ENCODE results near the gene NACA.
"Not testable (repeated sequence)": the region's sequence is repeated elsewhere in the genome, so short reads cannot be mapped to it uniquely, and the experiment has no call there.

NACA gene

DNA sequence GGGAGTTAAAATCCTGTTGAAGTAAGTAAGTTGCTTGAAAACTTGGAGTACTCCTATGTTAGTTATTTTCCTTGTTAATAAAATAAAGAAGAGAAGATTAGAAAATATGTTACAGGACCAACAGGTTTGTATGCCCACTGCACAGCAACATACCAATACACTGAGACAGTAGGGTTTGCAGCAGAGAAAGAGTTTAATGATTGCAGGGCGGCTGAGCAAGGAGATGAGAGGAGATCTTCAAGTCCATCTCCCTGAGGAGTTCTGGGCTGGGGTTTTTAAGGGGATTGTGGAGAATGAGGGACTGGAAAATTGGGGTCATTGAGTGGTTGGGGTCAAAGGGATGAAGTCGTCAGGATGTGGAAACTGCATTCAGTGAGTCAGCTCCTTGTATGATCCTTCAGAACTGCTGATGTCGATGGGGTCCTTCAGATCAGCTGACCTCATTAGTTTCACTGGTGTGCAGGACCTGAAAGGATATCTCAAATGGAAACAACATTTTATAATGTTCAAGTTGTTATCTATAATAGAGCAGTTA lies 33.7 kb upstream of the NACA start:
- no peaks in the 10 kb centered on the region for H3K4me1 ChIP-seq (ENCODE audit: low read length)
- no peak for DNase-seq
- H3K4me3 ChIP-seq (ENCODE audit: low read length) = no peak overlapping the region
- H4K20me1 ChIP-seq (ENCODE audit: insufficient read depth, low read length) = no peaks in the 10 kb centered on the region
- no peak for TF ChIP-seq EZH2phosphoT487 (IDR thresholded peaks at IDR 0.05; ENCODE audit: low read length)
- no peak for TF ChIP-seq EZH2 (optimal IDR thresholded peaks at IDR 0.05; ENCODE audit: low read depth, low read length)
- TF ChIP-seq CTCF (IDR thresholded peaks at IDR 0.05; ENCODE audit: low read length) = no peak
- H3K79me2 ChIP-seq (ENCODE audit: low read length) = no peaks in the 10 kb centered on the region
- no peaks in the 10 kb centered on the region for H3K9me3 ChIP-seq (replicated peaks; ENCODE audit: insufficient read depth, low read length)
- no peaks in the 10 kb centered on the region for H3K9me2 ChIP-seq (replicated peaks; ENCODE audit: insufficient read depth, low read length)
- H3K36me3 ChIP-seq (replicated peaks; ENCODE audit: insufficient read depth, low read length) = no peaks in the 10 kb centered on the region
- H3K4me2 ChIP-seq (ENCODE audit: low read depth, low read length) = no peak overlapping the region
- H2AFZ ChIP-seq (ENCODE audit: low read length) = no peak overlapping the region
- no peak overlapping the region for H3K27ac ChIP-seq (ENCODE audit: low read length)
- H3F3A ChIP-seq (ENCODE audit: insufficient read depth, low read length) = no peaks in the 10 kb centered on the region
- H3K9ac ChIP-seq (ENCODE audit: low read length) = no peak overlapping the region
- no peaks in the 10 kb centered on the region for H3K27me3 ChIP-seq (replicated peaks; ENCODE audit: insufficient read depth, low read length)

DNA sequence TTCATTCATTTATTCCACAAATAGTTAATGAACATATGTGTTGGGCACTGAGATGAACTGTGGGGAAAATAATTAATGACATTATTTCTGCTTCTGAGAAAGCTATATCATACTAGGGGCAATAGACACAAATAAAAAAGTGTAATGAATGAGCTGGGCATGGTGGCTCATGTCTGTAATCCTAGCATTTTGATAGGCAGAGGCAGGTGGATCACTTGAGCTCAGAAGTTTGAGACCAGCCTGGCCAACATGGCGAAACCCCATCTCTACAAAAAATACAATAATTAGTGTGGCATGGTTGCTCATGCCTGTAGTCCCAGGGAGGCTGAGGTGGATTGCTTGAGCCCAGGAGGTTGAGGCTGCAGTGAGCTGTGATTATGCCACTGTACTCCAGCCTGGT lies 32.9 kb upstream of the NACA start:
- H3K27ac ChIP-seq (ENCODE audit: low read length); H3K9ac ChIP-seq (ENCODE audit: low read length); H3K4me3 ChIP-seq (ENCODE audit: low read length); H3K79me2 ChIP-seq (ENCODE audit: low read length); H2AFZ ChIP-seq (ENCODE audit: low read length); H3K36me3 ChIP-seq (replicated peaks; ENCODE audit: insufficient read depth, low read length); H3K27me3 ChIP-seq (replicated peaks; ENCODE audit: insufficient read depth, low read length); H3K4me1 ChIP-seq (ENCODE audit: low read length); H3F3A ChIP-seq (ENCODE audit: insufficient read depth, low read length); H4K20me1 ChIP-seq (ENCODE audit: insufficient read depth, low read length); DNase-seq; H3K9me2 ChIP-seq (replicated peaks; ENCODE audit: insufficient read depth, low read length); H3K9me3 ChIP-seq (replicated peaks; ENCODE audit: insufficient read depth, low read length); H3K4me2 ChIP-seq (ENCODE audit: low read depth, low read length): not testable (repeated sequence)

DNA sequence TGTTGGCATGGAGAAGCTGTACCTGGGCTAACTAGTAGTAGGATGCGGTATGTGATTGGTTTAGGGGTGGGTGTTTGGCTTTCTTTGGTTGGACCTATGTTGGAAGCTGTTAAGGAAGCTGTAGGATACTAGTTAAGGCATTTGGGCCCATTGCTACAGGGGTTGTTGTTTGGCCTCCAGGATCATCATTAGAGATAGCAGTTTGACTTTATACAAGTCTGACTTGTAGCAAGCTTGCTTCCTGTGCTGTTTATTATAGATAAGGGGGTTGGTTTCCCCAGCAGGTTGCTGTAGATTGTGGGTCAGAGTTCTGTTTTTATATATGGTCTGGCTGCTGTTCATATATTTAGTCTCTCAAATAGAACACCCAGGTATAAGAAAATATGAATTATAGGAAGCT lies 28.5 kb upstream of the NACA start:
- H3K9me3 ChIP-seq (replicated peaks; ENCODE audit: insufficient read depth, low read length) = no peaks in the 10 kb centered on the region
- no peak overlapping the region for H3K4me3 ChIP-seq (ENCODE audit: low read length)
- no peak for TF ChIP-seq EZH2 (optimal IDR thresholded peaks at IDR 0.05; ENCODE audit: low read depth, low read length)
- TF ChIP-seq EZH2phosphoT487 (IDR thresholded peaks at IDR 0.05; ENCODE audit: low read length) = no peak
- TF ChIP-seq CTCF (IDR thresholded peaks at IDR 0.05; ENCODE audit: low read length) = no peak
- no peaks in the 10 kb centered on the region for H3K9me2 ChIP-seq (replicated peaks; ENCODE audit: insufficient read depth, low read length)
- DNase-seq = no peak
- no peaks in the 10 kb centered on the region for H4K20me1 ChIP-seq (ENCODE audit: insufficient read depth, low read length)
- no peak overlapping the region for H2AFZ ChIP-seq (ENCODE audit: low read length)
- H3K36me3 ChIP-seq (replicated peaks; ENCODE audit: insufficient read depth, low read length) = no peaks in the 10 kb centered on the region
- H3K27ac ChIP-seq (ENCODE audit: low read length) = no peak overlapping the region
- H3K4me1 ChIP-seq (ENCODE audit: low read length) = peaks cover 16% of the 10 kb centered on the region
- no peak overlapping the region for H3K9ac ChIP-seq (ENCODE audit: low read length)
- H3K4me2 ChIP-seq (ENCODE audit: low read depth, low read length) = no peak overlapping the region
- H3F3A ChIP-seq (ENCODE audit: insufficient read depth, low read length) = peaks cover 22% of the 10 kb centered on the region
- H3K79me2 ChIP-seq (ENCODE audit: low read length) = peaks cover 26% of the 10 kb centered on the region
- no peaks in the 10 kb centered on the region for H3K27me3 ChIP-seq (replicated peaks; ENCODE audit: insufficient read depth, low read length)

DNA sequence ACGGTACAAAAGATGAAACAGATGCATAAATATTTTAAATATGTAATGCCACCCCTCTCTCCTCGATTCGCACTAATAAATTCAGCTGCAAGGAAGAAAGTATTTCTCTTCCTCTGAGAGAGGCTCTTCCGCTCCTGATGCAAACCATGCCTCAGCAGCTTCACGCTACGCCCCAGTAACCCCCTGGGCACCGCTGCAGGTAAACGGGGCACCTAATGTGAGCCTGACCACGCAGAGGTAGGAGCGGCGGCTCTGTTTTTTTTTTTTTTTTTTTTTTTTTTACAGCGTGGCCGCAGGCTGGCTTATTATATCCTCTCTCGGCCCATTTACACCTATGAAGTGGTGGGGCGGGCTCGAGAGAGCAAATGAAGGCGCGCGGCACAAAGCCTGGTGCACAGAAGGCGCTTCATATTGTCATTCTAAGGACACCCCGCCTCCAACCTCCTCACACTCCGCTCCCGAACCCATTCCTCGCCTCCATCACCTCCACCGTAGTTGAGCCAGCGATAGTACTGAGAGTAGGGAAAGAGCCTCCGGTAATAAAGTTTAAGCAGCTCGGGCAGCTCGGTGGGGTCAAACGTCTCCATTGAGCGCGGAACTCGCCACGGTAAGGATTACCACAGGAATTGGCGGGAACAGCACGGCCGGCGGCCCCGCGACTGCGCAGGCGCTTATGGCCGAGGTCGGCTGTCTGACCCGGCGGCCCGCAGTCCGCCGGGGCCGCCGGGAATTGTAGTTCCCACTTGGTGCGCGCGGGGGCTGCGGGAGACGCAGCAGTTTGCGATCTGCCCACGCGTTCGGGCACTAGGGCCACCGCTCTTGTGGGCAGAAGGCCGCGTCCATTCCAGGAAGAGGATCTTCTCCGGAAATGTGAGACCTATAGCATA lies 26.9 kb upstream of the NACA start, which contains the start of gene PRIM1:
Gene PRIM1 (minus strand): TSS at position 612 of the 887 bp plus-strand sequence. CDS start 25 bp downstream, at position 587.
- no peaks in the 10 kb centered on the region for H4K20me1 ChIP-seq (ENCODE audit: insufficient read depth, low read length)
- TF ChIP-seq EZH2 (optimal IDR thresholded peaks at IDR 0.05; ENCODE audit: low read depth, low read length) (no peak), EZH2phosphoT487 (IDR thresholded peaks at IDR 0.05; ENCODE audit: low read length) (no peak), CTCF (IDR thresholded peaks at IDR 0.05; ENCODE audit: low read length) (no peak)
- H3K9me2 ChIP-seq (replicated peaks; ENCODE audit: insufficient read depth, low read length) = no peaks in the 10 kb centered on the region
- peak within 1 kb of the TSS; percentile 75 for H3K4me2 ChIP-seq (ENCODE audit: low read depth, low read length)
- H3K27ac ChIP-seq (ENCODE audit: low read length) = peak within 1 kb of the TSS; percentile 90
- peak within 1 kb of the TSS; percentile 95 for H3K9ac ChIP-seq (ENCODE audit: low read length)
- no peaks in the 10 kb centered on the region for H3K27me3 ChIP-seq (replicated peaks; ENCODE audit: insufficient read depth, low read length)
- no peaks in the 10 kb centered on the region for H3K9me3 ChIP-seq (replicated peaks; ENCODE audit: insufficient read depth, low read length)
- H3K79me2 ChIP-seq (ENCODE audit: low read length) = peaks cover 40% of the 10 kb centered on the region
- peaks cover 22% of the 10 kb centered on the region for H3F3A ChIP-seq (ENCODE audit: insufficient read depth, low read length)
- H2AFZ ChIP-seq (ENCODE audit: low read length) = peak within 1 kb of the TSS; percentile 86
- no peaks in the 10 kb centered on the region; the same call in 1 of the 2 replicates for H3K36me3 ChIP-seq (replicated peaks; ENCODE audit: insufficient read depth, low read length)
- peak; percentile 93 for DNase-seq
- peak within 1 kb of the TSS; percentile 70 for H3K4me3 ChIP-seq (ENCODE audit: low read length)
- peaks cover 18% of the 10 kb centered on the region for H3K4me1 ChIP-seq (ENCODE audit: low read length)

GRCh38 chr12:56750596-56750995 lies 25.5 kb upstream of the NACA start:
- not testable (repeated sequence) for H3K9me2 ChIP-seq (replicated peaks; ENCODE audit: insufficient read depth, low read length); H3K27me3 ChIP-seq (replicated peaks; ENCODE audit: insufficient read depth, low read length); H3K36me3 ChIP-seq (replicated peaks; ENCODE audit: insufficient read depth, low read length); DNase-seq; H3K27ac ChIP-seq (ENCODE audit: low read length); H2AFZ ChIP-seq (ENCODE audit: low read length); H3K9me3 ChIP-seq (replicated peaks; ENCODE audit: insufficient read depth, low read length); H4K20me1 ChIP-seq (ENCODE audit: insufficient read depth, low read length)
- Histone ChIP-seq H3K4me2 (ENCODE audit: low read depth, low read length) (peak overlapping the region; percentile 75), H3K4me3 (ENCODE audit: low read length) (peak overlapping the region; percentile 70; the same call in 1 of the 2 replicates), H3F3A (ENCODE audit: insufficient read depth, low read length) (peaks cover 22% of the 10 kb centered on the region), H3K79me2 (ENCODE audit: low read length) (peaks cover 45% of the 10 kb centered on the region), H3K4me1 (ENCODE audit: low read length) (peaks cover 19% of the 10 kb centered on the region), H3K9ac (ENCODE audit: low read length) (peak overlapping the region; percentile 95; the same call in 1 of the 2 replicates)

Measured in MM.1S (cell line).